GM18858 (cell line): ENCODE data around the gene FIZ1.
"Not testable (repeated sequence)": the region's sequence is repeated elsewhere in the genome, so short reads cannot be mapped to it uniquely, and the experiment has no call there.

ENCODE experiments used
- ATAC-seq: cut with Tn5 transposase; IDR thresholded peaks from one replicate; pipeline ENCODE4 v1.9.1; 2021; ENCODE audit not compliant: unreplicated experiment

FIZ1 gene

GRCh38 chr19:55578031-55578760, 21.1 kb downstream of the FIZ1 start:
- no peak for ATAC-seq

DNA sequence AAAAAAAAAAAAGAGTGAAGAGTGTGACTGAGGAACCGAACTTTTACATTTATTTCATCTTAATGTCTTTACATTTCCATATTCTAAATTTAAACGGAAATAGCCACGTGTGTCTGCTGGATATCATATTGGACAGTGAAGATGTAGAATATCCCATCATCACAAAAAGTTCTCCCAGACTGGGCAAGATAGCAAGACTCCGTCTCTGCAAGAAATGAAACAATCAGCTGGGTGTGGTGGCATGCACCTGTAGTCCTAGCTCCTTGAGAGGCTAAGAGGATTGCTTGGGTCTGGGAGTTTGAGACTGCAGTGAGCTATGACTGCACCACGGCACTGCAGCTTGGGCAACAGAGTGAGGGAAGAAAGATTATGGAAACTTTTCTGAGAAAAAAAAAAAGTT, 22.6 kb downstream of the FIZ1 start:
- ATAC-seq = no peak

- ATAC-seq = not testable (repeated sequence)
Observed at GRCh38 chr19:55573929-55574328, 25.4 kb downstream of the FIZ1 start.

GRCh38 chr19:55569477-55569876, 29.8 kb downstream of the FIZ1 start:
- ATAC-seq = not testable (repeated sequence)

DNA sequence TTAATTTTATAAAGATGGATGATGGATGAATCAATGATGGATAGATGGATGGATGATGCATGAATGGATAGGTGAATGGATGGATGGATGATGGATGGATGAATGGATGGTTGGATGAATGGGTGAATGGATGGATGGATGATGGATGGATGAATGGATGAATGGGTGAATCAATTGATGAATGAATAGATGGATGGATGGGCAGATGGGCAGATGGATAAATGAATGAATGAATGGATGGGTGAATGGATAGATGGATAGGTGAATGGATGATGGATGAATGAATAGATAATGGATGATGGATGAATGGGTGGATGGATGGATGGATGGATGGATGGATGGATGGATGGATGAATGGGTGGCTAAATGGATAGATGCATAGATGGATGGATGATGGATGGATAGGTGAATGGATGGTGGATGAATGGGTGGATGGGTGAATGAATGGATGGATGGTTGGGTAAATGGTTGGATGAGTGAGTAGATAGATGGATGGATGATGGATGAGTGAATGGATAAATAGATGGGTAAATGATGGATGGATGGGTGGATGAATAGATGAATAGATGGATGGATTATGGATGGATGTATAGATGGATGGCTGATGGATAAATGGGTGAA, 31.5 kb downstream of the FIZ1 start:
- no peak for ATAC-seq

DNA sequence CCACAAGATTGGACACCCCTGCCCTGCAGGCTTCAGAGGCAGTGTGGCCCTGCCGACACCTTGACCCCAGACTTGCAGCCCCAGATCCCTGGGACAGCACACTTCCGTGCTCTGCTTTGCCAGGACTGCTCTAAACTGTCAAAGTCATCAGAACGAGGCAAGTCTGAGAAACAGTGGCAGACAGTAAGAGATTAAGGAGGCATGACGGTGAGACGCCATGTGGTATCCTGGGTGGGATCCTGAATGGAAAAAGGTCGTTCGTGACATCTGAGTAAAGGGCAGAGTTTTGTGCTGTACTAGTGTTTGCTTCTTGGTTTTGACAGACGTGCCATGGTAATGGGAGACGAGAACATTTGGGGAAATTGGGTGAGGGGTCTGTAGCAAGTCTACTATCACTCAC, 32.5 kb downstream of the FIZ1 start:
- no peak for ATAC-seq

GRCh38 chr19:55563261-55563690, 36.0 kb downstream of the FIZ1 start:
- no peak for ATAC-seq

- ATAC-seq = no peak
Observed at GRCh38 chr19:55559684-55560083, 39.6 kb downstream of the FIZ1 start.

GRCh38 chr19:55554741-55555152, 44.6 kb downstream of the FIZ1 start:
- no peak for ATAC-seq

GRCh38 chr19:55554302-55554701, 45.0 kb downstream of the FIZ1 start:
- ATAC-seq = no peak

GRCh38 chr19:55553217-55554182, 45.8 kb downstream of the FIZ1 start:
- no peak for ATAC-seq

GRCh38 chr19:55552620-55553019, 46.7 kb downstream of the FIZ1 start:
- ATAC-seq = no peak

DNA sequence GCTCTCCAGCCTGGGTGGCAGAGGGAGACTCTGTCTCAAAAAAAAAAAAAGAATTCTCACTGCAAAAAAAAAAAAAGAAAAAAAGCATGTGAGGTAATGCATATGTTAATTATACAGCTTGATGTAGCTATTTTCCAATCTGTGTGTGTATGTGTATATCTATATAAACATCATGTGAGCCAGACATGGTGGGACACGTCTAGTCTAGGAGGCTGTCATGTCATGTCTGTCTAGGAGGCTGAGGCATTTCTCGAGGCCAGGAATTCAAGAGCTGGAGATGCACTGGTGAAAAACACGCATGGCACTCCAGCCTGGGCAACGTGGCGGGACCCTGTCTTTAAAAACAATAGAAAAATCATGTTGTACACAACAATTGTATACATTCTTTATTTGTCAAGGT, 47.1 kb downstream of the FIZ1 start:
- ATAC-seq = no peak

- no peak for ATAC-seq
Observed at GRCh38 chr19:55550321-55550650, 49.0 kb downstream of the FIZ1 start.

DNA sequence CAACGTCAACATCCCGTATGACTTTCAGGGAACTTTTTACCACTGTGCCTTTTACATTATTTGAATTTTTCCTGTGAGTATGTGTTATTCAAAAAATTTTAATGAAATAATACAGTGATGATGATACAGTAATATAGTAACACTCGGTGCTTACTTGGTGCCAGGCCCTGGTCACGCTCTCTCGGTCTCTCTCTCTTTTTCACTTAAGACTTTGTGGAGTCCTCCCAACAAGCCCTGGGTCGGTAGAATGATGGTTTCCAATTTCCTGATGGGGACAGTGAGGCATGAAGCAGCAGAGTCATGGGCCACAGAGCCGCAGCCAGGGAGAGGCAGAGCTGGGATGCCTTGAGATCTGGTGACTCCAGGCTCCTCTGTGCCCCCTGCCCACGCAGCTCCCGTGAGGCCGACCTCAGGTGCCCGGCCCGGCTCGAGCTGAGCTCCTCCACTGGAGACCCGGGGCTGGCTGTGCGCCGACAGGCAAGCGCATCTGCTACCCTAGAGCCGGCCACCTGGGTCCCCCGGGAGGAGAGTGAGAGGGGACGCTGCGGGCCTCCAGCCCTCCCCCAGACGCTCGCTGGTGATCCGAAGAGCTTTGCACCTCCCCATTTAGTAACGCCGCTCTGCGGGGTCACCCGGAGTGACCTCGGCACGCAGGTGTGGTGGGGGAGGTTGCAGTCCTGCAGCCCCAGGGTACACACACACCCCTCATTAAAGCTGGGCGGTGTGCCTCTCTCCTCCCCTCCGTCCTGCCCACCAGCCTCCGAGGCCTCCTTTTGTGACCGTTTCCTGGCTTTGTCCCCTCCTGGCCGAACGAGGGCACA, 49.6 kb downstream of the FIZ1 start:
- ATAC-seq = no peak

GRCh38 chr19:55546822-55547614, 52.3 kb downstream of the FIZ1 start:
- no peak for ATAC-seq

DNA sequence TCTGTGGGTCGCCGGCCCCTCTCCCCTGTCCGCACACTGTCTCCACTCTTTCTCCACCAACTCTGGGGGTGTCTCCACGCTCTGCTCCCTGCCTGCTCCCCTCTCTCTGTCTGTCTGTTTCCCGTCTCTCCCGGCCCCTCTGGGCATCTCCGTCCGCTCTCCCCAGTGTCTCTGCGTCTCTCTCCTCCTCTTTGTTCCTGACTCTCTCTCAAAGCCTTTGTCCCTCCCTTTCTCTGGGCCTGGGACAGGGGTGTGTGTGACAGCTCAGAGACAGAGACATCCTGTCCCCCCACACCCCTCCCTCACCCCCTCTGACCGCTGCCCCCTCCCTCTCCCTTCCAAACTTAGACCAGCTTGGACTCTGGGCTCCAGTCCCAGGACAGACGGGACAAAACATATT, 53.3 kb downstream of the FIZ1 start:
- ATAC-seq = no peak

- no peak for ATAC-seq
Observed at GRCh38 chr19:55545443-55545842, 53.9 kb downstream of the FIZ1 start, which contains the start of gene SBK3. TSS of gene SBK3 (minus strand) at chr19:55545543. CDS start at chr19:55545543, 0 bp downstream.

- ATAC-seq = no peak
Observed at GRCh38 chr19:55544776-55545439, 54.4 kb downstream of the FIZ1 start.
